Superior temporal gyrus (tissue), 1 donor: ENCODE data around the gene ALK.

ENCODE experiments used
- DNase-seq: peaks from one replicate; pipeline ENCODE4 v3.0.0-alpha.2; 2016; ENCODE audit errors: extremely low spot score

The ALK gene

DNA sequence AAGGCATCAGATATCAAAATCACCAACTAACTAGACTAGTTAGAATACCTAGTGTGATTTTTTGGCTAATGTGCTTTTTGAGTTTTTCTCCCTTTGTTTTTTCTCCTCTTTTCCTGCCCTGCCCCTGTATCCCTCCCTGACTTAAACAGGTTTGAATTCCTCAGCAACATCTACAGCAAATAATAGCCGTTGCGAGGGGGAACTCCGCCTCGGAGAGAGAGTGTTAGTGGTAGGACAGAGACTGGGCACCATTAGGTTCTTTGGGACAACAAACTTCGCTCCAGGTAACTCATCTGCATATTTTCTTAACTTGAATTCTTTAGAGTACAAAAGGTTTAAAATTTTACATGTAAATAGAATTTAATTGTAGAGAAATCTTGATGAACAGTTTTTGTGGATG, 761.2 kb downstream of the ALK start:
- no peak for DNase-seq

DNA sequence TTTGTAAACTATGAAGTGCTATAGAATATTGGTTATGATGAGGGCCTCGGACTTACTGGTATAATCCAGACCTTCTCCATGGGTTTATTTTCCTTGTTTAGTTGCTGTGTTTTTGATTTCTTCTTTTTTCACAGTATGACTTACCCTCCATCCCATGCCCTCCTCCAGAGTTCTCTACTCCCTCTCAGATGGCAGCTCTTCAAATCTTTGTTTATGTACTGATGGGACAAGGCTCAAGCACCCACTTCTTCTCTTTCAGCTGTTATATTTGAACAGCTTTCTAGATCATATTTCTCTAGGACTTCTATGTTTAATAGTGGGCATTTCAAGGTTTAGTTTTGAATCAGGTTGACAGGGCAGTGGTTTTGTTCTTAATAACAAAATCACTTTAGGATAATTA, 762.3 kb downstream of the ALK start:
- DNase-seq: no peak

DNA sequence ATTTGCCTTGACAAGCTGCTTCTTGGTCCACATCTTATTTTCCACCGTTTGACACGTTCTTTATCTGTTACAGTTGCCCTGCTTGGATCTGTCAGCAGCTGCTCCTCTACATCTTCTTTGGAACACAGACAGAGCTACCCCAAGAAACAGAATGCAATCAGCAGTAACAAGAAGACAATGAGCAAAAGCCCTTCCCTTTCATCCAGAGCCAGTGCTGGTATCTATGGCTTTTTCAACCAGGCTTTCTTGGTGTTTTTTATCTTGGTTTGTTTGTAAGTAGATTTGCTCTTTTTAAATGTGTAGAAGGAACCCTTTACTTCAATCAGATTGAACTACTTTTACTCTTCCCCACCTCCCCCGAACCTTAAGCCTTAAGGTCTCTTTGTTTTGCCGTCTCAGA, 764.3 kb downstream of the ALK start:
- DNase-seq: no peak

DNA sequence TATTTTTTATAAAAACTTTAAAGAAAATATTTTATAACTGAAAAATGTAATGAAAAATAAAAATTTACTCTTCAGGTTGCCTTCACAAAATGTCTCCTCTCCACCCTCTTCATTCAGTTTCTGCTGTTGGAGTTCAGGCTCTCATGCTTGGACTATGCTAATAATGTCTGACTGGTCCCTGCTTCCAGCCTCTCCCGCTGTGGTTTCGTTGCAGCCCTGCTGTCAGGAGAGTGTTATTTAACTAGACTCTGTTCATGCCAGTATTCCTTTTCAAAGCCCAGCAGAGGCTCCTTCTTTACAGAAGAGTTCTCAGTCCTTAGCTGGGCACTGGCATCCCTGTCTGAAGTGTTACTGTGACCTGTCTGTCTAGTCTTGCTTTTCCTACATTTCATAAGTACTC, 765.8 kb downstream of the ALK start:
- no peak for DNase-seq

DNA sequence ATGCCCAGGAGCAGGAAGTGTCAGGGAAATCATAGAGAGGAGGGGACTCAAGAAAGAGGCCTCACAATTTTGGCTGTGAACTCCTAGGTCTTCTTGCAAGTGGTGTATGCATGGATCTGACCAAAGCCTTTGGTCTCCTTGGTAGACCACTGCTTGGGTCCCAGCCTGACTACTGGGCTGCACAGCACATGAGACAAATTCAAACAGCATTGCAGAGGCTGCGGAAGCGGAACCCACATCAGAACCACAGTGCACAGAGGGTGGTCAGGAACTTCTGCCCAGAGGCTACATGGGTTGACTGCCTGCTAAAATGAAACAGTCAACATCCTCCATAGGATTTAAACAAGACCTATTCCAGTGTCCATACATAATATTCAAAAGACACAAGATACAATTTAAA, 766.8 kb downstream of the ALK start:
- no peak for DNase-seq

DNA sequence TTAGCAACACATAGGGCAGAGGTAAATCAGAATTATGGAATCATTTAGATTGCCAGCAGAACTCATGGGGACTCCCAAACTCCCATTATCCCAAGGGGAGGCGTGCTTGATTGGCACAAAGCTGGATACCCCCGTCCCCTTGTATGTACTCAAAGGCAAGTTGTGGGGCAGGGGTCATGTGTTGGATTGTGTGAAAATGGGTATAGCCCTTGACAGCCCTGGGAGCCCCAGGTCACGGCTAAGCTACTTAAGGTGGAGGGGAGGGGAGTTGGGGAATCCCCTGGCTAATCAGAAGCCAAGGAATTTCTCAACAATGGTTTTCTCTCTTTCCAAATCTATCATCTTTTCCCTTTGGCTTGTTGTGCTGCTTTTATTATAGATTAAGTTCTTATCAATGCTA, 773.4 kb downstream of the ALK start:
- DNase-seq: no peak

DNA sequence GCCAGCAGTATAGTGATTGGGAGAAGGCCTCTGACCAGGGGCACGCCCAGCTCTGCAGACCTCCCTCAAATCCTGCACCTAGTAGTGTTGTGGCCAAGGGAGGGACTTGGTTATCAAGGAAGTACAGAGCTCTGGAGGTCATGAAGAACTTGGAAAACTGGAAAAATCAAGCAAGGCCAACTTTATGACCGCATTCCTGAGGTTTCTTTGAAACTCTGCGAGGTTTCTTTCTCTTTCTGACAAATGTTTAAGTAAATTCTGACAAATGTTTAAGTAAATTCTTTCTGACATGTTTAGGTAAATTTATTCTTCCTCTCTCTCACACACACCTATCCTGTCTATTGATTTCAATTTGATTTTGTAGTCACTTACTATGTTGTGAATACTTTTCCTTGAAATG, 775.2 kb downstream of the ALK start:
- DNase-seq: no peak

DNA sequence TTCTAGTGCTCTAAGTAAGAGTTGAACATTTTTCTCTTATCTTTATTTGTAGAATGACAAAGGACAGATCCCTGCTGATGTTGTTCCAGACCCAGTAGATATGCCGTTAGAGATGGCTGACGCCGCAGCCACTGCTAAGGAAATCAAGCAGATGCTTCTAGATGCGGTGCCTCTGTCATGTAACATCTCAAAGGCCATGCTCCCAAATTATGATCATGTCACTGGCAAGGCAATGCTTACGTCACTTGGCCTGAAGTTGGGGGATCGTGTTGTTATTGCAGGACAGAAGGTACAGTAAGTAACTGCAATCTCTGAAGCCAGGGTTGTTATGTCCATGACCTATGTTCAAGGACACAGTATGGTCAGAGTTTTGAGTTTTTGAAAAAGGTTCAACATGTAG, 777.7 kb downstream of the ALK start:
- DNase-seq: no peak
